Activated effector memory CD4-positive, alpha-beta T cell treated with anti-CD3 and anti-CD28 coated beads, Interleukin-2, amount 50 U/mL, for 16 hours (primary cell): ENCODE data around the gene HSPA4.

Source experiments
- DNase-seq: peaks from one replicate; pipeline ENCODE4 v3.0.0-alpha.2; 2020

Gene HSPA4

DNA sequence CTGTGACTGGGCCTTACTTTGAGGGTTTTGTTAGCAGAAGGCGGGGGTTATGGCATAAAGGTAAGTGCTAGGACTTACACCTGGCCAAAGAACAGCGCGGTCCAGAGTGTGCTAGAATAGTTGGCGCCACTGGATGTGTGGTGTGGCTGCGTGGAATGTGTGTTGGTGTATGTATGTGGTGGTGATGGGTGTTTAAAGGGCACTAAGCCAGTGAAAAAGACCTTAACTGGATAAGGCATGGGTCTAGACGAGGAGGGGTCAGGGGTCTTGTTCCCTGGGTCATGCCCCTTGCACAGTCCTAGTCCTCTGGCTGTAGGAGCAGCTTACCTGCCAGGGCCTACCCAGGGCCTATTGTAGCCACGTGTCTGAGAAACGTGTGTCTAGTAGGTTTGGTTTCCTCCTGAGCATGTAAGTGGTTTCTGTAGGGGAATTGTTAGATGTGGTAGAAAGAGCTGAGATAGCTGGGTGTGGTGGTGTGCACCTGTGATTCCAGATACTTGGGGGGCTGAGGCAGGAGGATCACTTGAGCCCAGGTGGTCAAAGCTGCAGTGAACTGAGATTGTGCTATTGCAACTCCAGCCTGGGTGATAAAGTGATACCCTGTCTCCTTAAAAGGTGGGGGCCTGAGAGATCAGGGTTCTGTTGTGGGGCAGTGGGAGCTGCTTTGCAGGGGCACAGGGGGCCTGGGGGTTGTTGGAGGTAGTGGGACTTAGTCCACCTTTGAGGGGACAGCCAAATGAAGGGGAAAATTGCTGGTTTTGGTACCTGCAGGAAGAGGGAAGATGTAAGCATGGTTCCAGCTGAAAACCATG lies 55.2 kb downstream of the HSPA4 start:
- no peak for DNase-seq

DNA sequence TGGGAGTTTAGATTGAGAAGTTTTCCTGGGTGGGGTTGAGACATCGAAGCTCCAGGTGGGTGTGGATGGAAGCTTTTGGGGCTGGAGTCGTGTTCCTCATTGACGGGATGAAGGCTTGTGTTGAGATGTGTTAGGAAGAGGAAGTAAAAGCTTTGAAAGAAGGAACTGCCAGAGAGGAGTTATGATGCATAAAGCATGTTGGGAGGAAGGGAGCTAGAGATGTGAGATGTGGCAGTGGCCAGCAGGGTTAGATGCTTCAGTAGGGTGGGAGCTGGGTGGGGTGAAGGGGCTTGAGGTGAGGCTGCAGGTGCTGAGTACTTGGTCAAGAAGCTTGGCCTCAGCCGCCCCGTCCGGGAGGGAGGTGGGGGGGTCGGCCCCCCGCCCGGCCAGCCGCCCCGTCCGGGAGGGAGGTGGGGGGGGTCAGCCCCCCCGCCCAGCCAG lies 56.7 kb downstream of the HSPA4 start:
- no peak for DNase-seq

DNA sequence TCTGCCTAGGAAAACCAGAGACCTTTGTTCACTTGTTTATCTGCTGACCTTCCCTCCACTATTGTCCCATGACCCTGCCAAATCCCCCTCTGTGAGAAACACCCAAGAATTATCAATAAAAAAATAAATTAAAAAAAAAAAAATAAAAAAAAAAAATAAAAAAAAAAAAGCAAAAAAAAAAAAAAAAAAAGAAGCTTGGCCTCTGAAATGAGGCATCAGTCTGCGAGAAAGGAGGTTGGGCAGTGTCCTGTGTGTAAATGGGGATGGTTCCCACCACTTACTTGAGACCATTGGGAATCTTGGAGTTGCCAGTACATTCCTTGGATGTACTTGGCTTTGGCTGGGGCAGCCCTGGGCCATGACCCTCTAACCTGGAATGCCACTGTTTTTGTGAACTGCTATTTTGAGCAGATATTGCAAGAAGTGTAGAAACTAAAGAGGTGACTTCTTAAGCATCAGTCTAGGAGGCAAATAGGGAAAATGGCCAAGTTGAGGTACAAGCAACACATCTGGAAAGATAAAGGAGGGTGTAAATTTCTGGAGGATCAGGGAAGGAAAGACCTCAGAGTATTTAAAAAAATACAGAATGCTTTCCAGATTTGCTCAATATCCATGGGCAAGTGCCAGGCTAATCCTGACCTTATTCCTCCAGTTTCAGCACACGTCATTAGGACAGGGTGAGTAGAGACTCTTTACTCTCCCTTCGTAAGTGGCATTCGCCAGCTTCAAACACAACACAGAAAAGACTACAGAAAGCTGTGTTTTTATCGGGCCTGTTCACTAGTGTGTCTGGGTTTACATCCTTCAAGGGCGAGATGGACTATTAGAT lies 58.1 kb downstream of the HSPA4 start:
- DNase-seq = no peak

DNA sequence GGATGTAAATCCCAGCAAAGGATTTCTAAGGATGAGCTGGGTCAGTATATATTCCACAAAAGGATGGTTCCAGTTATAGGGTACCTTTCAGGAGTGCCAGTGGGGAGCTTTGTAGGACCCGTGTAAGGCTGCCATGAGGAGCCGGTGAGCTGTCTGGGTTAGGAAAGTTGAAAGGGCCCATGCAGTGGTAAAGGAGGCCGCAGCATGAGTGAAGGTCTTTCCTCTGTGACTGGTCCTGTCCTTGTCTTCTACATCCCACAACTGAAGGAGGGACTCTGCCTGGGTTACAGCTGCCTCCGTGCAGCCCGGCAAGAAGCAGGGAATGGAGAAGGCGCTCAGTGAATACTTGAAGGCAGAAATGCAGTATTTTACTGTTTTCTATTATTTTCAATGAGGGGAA lies 58.9 kb downstream of the HSPA4 start:
- DNase-seq = no peak

DNA sequence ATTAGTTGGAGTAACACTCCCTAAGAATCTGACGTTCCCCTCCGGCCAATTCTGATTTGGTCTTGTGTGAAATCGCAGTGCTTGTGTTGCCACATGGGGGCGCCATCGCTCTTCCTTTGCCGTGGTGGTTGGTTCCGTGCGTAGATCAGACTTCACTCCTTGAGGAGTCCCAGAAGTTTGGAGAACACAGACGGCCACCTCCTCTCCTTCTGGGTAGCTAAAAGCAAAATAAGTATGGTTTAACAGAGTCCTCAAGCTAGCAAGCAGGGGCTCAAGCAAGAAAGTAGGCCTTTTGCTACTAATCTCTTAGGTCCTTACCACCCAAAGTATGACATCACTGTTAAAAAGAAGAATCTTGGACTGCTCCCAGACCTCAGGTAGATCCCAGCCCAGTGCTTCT lies 59.5 kb downstream of the HSPA4 start:
- DNase-seq = peak; percentile 91

DNA sequence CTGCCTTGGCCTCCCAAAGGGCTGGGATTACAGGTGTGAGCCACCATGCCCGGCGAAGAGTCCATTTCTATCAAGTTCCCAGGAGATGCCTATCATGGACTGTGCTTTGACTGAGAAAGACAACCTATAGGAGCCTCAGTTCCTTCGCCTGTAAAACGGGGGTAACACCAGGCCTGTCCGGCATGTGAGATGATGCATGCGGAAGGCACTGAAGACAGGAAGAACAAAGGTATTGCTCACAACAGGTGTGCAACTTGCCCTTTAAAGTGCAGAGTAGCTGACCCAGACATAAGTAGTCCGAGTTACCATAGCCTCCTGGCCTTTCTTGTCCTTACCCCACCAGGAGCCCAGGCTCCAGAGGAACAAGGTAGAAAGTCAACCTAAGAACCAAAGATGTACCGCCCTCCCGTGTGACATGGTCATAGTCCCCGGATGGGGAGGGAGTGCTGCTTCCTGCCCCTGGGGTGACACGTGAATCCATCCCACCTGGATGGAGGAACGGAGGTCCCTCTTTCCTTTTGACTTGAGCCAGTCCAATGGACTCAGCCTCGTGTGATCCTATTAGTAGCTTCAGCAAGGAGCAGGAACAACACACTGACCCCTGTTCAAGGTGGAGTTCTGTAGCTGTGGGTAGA lies 60.3 kb downstream of the HSPA4 start:
- peak; percentile 50 for DNase-seq

DNA sequence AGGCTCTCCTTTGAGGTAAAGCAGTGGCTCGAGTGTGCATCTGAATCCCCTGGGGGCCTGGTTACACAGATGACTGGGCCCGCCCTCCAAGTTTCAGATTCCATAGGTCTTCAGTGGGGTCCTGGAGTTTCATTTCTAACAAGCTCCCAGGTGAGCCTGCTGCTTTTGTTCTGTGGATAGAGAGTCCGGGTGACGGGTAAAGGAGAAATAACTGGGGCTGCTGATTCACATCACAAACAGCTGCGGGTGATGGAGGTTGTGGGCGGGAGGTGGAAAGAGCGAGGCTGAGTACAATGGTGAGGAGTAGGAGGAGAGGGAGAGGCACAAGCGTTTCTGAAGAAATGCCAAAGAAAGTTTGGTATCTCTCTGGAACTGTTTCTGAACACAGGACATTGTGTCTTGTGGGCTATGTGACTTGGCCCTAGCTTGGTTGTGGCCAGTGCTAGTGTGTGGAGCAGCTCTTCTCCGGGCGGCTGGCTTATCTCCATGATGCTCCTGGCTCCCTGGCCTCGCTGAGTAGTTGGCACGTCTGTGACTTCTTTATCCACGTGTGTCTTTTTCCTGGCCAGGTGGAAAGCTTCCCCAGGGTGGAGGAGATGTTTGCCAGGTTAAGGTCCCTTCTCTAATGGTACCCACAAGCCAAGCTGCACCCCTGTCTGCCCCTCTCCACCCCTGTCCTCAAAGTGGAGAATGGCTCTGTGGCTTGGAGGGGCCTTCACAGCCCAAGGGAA lies 61.7 kb downstream of the HSPA4 start:
- peak; percentile 68 for DNase-seq

DNA sequence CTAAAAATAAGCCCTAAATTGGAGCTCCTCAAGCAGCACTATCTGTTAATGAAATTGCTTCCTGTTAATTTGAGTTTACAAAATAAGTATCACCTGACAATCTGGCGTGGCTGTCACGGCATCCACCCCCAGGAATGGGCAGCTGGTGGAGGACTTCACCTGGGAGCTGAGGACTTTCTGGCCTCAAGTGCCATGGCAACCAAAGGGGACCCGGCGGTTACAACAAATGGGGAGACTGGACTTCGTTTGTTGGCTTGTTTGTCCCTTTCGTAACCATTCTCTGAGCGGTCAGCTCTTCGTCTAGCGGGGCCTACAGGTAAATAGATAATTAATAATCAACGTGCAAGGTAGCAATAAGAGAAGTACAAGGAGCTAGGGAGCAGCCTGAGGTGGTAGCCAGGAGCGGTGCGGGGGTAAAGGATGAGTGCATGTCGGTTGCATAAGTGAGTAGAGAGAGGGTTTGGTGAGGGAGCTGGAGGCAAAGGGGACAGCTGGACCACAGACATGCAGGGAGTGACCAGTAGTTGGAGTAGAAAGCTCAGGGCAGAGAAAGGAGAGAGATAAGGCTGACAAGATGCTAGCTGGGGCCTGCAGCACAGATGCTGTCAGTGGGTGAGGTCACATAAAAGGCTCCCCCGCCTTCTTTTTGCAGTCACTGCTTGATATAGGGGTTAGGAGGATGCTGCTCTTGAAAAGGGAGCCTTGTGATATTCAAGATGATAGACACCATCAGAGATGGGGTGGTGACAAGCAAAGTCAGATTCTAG lies 62.5 kb downstream of the HSPA4 start:
- DNase-seq = peak; percentile 34

DNA sequence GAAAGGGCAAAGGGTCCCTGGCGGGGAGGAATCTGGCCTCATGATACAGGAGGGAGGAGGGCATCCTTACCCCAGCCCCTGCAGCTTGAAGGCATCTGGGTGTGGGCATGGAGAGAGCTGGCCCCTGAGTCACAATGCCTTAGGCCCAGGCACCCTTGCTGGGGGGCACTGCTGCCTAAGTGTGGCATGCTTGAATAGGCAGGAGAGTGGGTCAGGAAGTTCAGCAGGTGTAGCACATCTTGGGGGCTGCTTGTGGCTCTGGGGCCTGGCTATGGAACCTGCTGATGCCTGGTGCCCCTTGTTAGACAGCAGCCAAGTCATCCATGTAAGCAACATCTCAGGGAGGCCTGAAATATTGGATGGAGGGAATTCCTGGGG lies 63.1 kb downstream of the HSPA4 start:
- peak; percentile 57 for DNase-seq

DNA sequence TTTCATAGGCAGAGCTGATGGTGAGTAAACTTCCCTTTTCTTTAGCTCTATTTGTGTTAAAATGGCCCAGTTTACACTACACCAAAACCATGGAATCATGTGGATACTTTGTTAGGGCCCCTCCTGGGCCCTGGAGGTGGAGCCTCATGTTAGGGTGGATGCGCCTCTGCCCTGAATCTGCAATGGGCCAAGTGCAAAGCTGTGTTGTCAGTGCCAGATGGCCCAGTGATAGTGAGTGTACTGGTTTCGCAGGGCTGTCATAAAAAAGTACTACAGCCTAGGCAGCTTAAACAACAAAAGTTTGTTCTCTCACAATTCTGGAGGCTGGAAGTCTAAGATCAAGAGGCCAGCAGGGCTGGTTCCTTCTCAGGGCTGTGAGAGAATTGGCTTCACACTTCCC lies 64.8 kb downstream of the HSPA4 start:
- DNase-seq = peak; percentile 25

DNA sequence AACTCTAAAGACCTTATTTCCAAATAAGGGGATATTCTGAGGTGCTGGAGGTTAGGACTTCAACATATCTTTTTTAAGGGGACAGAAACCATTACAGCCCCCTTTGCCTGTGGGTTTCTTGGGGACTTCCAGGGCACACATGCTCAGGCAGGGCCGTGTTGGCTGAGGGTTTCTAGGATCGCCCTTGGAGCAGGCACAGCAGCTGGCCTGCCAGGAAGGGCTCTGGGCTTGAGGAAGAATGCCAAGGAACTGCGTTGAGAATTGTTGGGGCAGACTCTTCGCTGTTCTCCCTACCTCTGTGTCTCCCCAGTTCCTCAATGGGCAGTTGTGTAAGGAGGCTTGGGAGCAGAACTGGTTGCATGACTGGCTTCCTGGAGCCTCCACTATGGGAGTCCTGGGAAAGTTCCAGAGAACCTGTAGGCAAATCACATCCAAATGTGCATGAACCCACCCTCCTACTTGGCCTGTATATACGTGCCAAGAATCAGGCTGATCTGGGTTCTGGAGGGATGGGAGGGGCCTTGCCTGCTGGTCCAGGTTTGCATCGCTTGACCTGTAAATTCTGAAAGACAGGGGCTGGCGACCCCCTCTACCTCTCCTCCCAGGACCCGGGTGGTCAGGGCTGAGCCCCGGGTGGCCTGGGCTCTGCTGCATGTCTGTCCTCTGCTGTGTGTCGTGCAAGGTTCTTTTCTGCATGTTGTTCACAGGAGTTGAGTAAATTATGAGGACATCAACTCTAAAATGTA lies 65.5 kb downstream of the HSPA4 start:
- DNase-seq = peak; percentile 46

DNA sequence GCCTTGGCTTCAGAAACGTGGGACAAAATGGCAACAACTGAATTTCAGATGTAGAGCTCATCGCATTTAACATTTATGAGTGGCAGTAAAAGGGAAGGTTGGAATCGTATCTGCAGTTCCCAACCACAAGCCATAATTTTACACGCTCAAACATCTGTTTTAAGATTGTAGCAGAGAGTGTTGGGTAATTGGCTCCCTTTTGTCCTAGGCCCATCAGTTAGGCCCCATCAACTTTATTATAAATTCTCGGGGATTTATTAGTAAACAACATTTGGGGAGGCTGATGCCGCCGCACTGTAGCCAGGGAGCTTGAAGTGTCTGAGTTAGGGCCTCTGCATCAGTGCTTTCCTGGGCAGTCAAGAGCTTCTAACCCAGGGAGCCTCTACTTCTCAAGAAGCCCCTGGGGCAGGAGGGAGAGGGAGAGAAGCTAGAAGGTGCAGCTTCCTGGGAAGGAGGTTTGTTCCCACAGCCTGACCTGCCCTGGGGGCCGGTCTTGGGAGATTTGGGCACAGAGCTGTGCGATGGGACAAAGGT lies 66.2 kb downstream of the HSPA4 start:
- peak; percentile 31 for DNase-seq

DNA sequence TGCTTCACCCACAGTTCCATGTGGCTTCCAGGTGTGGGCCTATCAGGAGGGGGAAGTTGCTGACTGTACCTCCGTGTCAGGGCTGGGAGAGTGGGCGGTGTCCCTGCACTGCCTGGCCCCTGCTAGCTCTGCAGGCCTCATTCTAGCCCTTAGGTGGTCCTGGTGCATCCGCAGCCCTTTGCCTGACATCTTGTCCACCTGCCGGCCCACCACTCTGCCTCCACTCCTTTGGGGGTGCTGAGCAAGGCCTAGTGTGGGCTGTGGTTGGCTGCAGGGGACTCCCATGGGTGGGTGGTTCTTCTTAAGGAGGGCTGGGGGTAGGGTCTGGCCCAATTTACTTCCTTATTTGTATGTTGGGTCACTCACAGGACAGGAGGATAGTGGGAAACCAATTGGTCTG lies 66.9 kb downstream of the HSPA4 start:
- peak; percentile 47 for DNase-seq

DNA sequence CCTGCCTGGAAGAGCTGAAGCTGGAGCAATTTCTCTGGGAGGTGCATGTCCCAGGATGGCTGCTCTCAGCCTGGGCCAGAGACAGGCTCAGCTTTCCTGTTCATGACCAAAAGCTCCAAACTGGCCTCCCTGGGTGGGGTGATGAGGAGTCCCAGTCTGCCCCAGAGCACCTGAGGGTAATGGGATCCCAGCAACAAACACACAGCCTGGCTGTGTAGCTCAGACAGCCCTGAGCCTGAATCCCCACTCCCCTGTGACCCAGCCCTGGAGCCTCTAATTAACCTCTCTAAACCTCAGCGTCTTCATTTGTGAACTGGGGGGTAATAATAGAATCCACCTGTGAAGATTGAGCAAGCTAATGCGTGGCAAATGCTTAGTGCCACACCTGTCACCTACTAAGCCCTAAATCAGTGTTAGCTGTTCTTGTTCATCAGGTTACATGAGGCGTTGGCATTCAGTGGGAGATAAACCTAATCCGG lies 67.5 kb downstream of the HSPA4 start:
- peak; percentile 19 for DNase-seq

DNA sequence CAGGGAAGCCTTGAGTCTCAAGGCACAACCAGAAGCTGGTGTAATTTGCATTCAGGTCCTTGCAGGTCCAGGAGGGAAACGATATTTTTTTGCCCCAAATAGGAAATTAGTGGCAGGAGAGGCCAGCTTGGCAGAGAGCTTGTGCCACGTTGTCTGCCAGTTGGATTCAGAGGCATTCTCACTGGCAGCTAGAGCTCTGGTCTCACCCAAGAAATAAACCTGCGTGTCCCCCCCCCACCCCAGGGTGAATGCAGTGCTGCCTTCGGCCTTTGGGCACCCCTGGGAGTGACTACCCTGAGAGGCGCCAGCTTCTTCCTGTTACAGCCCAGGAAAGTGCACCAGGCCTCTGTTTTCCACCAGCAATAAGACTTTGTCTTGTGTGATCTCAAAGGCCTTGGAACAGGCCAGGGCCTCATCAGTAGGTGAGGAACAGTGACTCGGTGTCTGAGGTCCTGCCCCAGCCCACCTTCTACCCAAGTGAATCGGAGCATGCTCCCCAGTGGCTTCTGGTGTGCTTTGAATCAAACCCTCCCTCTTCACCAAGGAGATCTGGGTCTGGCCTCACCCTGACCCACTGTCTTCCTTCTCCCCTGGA lies 68.4 kb downstream of the HSPA4 start:
- peak; percentile 24 for DNase-seq

DNA sequence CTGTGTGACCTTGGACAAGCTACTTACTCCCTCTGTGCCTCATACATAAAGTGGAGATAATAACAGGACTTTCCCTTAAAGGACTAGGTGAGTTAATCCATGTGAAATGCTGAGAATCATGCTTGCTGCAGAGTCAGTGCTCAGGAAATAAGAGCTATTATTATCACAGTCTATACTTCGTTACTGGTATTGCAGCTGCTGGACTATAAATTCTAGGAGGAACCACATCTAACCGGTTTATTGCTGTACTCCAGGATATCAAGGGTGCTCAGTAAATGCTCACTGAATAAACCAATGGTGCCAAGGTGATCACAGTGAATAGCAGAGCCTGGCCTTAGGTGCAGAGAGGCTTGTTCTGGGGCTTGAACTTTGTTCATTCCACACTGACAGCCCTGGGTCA lies 69.3 kb downstream of the HSPA4 start:
- DNase-seq = no peak

DNA sequence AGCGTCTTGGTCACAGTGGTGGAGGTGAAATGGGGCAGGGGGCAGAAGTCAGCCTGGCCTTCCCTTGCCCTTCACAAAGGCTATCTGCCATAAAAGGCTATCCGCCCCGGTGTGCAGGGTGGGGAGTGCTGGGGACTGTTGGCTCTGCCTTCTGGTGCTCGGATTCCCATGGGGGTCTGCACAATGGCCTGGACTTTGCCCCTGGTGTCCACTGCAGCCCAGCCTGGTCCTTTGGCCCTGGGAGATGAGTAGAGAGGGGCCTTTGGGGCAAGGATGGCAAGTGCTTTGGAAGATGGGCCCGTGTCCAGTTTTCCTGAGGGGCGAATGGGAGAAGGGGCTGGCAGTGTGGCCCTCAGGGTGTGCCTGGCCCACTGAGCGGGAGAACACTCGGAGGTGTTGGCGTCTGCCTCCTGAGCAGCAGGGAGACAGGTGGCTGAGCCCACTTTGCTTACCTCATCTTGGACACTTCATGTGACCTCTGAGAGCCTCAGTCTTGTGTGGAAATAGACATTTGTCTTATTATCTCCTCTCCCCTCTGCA lies 69.9 kb downstream of the HSPA4 start:
- peak; percentile 49 for DNase-seq

DNA sequence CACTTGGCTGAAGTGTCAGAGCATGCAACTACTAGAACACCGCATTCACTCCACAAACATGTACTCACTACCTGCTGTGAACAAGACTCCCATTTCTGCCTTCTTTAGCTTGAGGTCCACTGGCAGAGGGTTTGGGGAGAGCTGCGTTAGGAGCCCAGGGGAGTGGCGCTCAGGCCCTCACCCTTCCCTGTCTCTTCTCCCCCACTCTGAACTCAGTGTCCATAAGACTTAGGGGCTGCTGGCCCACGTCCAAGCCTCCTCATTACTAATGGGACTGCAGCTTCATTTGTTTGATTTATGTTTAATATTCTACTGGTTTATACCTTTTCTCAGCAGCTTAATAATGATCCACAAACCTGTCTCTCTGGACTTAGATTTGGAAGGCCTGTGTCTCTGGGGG lies 70.9 kb downstream of the HSPA4 start:
- peak; percentile 16 for DNase-seq

DNA sequence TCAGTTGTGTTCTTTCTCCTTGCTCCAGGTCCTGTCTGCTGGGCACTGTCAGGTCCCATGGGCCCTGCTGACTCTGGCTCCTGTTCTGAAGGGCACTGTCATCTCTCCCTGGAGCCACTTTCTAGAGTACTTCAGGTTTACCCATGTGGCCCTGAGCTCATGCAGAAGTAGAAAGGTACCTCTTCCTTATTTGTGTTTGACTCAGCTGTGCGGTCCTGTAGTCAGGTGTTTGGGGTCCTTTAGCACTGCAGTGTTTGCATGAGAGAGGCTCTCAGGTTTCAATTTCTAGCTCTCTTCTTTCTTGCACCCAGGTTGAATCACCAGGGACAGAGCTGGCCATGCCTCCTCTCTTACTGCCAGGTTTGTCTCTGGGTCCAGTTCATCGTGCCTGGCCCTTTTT lies 71.5 kb downstream of the HSPA4 start:
- DNase-seq = peak; percentile 13

DNA sequence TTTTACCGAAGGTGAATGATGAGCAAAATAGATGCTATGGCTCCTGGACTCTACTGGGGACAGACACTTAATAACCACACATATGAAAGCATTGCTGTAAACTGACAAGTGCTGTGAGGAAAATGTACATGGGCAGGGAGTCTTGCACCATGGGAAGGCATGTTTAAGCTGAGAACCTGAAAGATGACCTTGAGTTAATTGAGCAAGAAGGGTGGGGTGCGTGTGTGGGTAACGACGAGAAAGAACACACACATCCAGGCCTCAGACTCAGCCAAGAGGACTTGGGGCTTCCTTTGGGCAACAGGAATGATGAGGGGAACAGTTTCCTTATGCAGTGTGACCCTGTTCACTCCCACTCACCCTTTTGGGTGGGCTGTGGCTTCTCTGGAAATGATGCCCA lies 73.1 kb downstream of the HSPA4 start:
- peak; percentile 1 for DNase-seq
